Heart left ventricle (tissue), 16 donors: ENCODE results near the gene TRERF1. TPM values are rescaled to one million over a fixed set of nuclear protein-coding genes. Genes with fewer than 3 reads are reported as not detected.

ENCODE experiments used
- ATAC-seq, 4 donors: fragments of 200-7000 bp; cut with Tn5 transposase; one replicate each; pipeline ENCODE4 v1.9.1; 2020 to 2022; ENCODE audit warnings: moderate library complexity in 4 of 4, mild to moderate bottlenecking in 3 of 4, moderate number of reproducible peaks in 1 of 4
- DNase-seq, 5 donors: peaks; one replicate each; pipeline ENCODE4 v3.0.0-alpha.2; 2020
- H3K27ac ChIP-seq, 12 donors: fragments of 200-600 bp; sonication (generic) in 4 of 12; one replicate each; pipeline versions ENCODE4 v1.5.0 to v1.8.0; 2016 to 2022; ENCODE audit warnings: mild to moderate bottlenecking in 2 of 12
- H3K27me3 ChIP-seq, 9 donors: fragments of 200-600 bp; sonication (generic) in 2 of 9; one replicate each; pipeline versions ENCODE4 v1.5.1 to v1.8.0; 2016 to 2022; ENCODE audit warnings: mild to moderate bottlenecking in 3 of 9
- H3K36me3 ChIP-seq, 9 donors: fragments of 200-600 bp; sonication (generic) in 2 of 9; one replicate each; pipeline versions ENCODE4 v1.5.0 to v1.8.0; 2018 to 2022; ENCODE audit warnings: mild to moderate bottlenecking in 2 of 9
- H3K4me1 ChIP-seq, 12 donors: fragments of 200-600 bp; sonication (generic) in 4 of 12; one replicate each; pipeline versions ENCODE4 v1.5.0 to v1.8.0; 2016 to 2022; ENCODE audit warnings: mild to moderate bottlenecking in 3 of 12
- H3K4me3 ChIP-seq, 12 donors: fragments of 200-600 bp; sonication (generic) in 4 of 12; one replicate each; pipeline versions ENCODE4 v1.5.0 to v1.8.0; 2017 to 2022; ENCODE audit warnings: mild to moderate bottlenecking in 9 of 12, moderate library complexity in 4 of 12
- H3K9me3 ChIP-seq, 12 donors: fragments of 200-600 bp; sonication (generic) in 4 of 12; one replicate each; pipeline versions ENCODE4 v1.5.0 to v1.8.0; 2016 to 2022; ENCODE audit warnings: mild to moderate bottlenecking in 1 of 12
- POLR2A ChIP-seq, 2 donors: fragments of 450-650 bp; IDR thresholded peaks; one replicate each; pipeline ENCODE4 v1.6.1; 2017; ENCODE audit warnings: antibody characterized with exemption in 2 of 2, mild to moderate bottlenecking in 2 of 2, moderate library complexity in 2 of 2
- WGBS, 4 donors: extraction: QIAGEN DNeasy Blood & Tissue Kit in 2 of 4; methylation state at CpG; one replicate each; pipeline versions ENCODE4 v1.1.5 to v1.1.7; 2013 to 2018; 5-methylcytosine and 5-hydroxymethylcytosine counted together
- intact Hi-C, 10 donors: fragments of 100-400 bp; cut with DNase I; formaldehyde crosslinking; loops; one replicate each; pipeline versions ENCODE4 v1.11.1 to v1.14.2; 2022
- polyA plus RNA-seq, 2 donors: library from polyadenylated mRNA; stranded (reverse); fragments of 200-250 nt; gene quantifications; one replicate each; pipeline ENCODE4 v1.2.3, GENCODE V29; 2013
- total RNA-seq, 9 donors: library from RNA; depleted of rRNA in 2 of 9; stranded (reverse); fragments of >200 nt in 2 of 9; fragmentation: NEBNext Ultra II Directional in 3 of 9; extraction: Animal tissue kit (Norgen Biotek cat#: 25700) in 3 of 9; gene quantifications; one replicate each; pipeline versions ENCODE4 v1.1.0 to v1.2.4, GENCODE V29; 2016 to 2023
- TF ChIP-seq, protein P1 (sequence below), 12 donors: fragments of 200-600 bp; sonication (generic) in 4 of 12; IDR thresholded peaks; one replicate each; pipeline versions ENCODE4 v1.5.0 to v1.8.0; 2018 to 2022; ENCODE audit warnings: antibody characterized with exemption in 12 of 12, mild to moderate bottlenecking in 5 of 12
- donor health status: ischemic (EF 13 %, LVEDD 7.1; RV severe dilation, severe dysfunction).
- donor health status: healthy with polysubstance abuse.
- donor health status: DM: no; HTN: yes; CAD: no.
- donor health status: DM: no; HTN: no; CAD: no.
- donor health status: ischemic (EF 25% LVEDD 6.9; RV normal size, moderate dysfunction).
- donor health status: ischemic (EF 25% LVEDD 5.7; RV mildly dilated, moderate dysfunction).
- donor health status: healthy.
- donor health status: DM: yes; HTN: yes; CAD: no.
- donor health status: ischemic (EF 35%, LVEDD 5.7; RV mildly dilated, moderate dysfunction).
- donor health status: nonischemic (EF 11% LVEDD 7.7; RV severe dilation, severe dysfunction).
- donor health status: DM: yes; HTN: yes; CAD: no.
- donor health status: PGD.
- donor health status: ischemic (EF 29% LVEDD 5.4; RV normal size, mild dysfunction).
- donor health status: nonischemic (EF 23%, LVEDD 6.1; RV moderate dilation, normal function).

Gene TRERF1
- total and polyA plus RNA-seq, 11 donors, result 0.53 to 4.5 (median 1.5) TPM

DNA sequence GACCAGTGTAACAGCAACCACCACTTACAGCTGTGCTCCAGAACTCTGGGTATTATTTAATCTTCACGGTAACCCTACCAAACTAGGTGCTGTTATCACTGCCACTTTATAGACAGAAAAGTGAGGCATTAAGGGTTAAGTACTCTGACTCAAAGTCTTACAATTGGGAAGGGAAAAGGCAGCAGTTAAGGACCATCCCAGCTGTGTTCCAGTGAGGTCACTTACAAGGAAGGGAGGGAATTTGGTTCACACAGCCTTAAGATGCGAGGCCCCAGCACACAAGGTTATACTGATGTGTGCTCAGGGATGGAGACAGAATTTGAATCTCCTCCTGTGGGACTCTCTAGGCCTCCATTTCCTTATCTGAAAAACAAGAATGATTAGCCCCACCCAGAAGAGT lies 46.7 kb downstream of the TRERF1 start:
- intact Hi-C loops, result loop anchor here in 3 of 10 donors (2.0 to 5.0 kb wide), 3 partner anchors 46 to 48 kb away; partner anchors contain the start of gene TRERF1 (in 2 of the 3)
- H3K27me3 ChIP-seq, result no peaks in the 10 kb centered on the region
- H3K4me1 ChIP-seq, result peaks cover 0 to 80% (median 35%) of the 10 kb centered on the region in 12 donors
- ATAC-seq, result peak; percentile 61 to 87 (median 83)
- H3K27ac ChIP-seq, result peak overlapping the region in 11 of 12 donors; percentile 52 to 78 (median 65)
- 44 to 64% (median 46%) methylated on average over 2 of the region's 2 CpGs for WGBS, 4 donors
- no peaks in the 10 kb centered on the region for H3K36me3 ChIP-seq
- DNase-seq, result peak in 2 of 5 donors; percentile 34 to 46
- no peaks in the 10 kb centered on the region for H3K9me3 ChIP-seq
- no peak for TF ChIP-seq POLR2A (IDR thresholded peaks at IDR 0.05)
- TF ChIP-seq, protein P1, sequence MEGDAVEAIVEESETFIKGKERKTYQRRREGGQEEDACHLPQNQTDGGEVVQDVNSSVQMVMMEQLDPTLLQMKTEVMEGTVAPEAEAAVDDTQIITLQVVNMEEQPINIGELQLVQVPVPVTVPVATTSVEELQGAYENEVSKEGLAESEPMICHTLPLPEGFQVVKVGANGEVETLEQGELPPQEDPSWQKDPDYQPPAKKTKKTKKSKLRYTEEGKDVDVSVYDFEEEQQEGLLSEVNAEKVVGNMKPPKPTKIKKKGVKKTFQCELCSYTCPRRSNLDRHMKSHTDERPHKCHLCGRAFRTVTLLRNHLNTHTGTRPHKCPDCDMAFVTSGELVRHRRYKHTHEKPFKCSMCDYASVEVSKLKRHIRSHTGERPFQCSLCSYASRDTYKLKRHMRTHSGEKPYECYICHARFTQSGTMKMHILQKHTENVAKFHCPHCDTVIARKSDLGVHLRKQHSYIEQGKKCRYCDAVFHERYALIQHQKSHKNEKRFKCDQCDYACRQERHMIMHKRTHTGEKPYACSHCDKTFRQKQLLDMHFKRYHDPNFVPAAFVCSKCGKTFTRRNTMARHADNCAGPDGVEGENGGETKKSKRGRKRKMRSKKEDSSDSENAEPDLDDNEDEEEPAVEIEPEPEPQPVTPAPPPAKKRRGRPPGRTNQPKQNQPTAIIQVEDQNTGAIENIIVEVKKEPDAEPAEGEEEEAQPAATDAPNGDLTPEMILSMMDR (IDR thresholded peaks at IDR 0.05), result no peak
- H3K4me3 ChIP-seq, result no peak overlapping the region

DNA sequence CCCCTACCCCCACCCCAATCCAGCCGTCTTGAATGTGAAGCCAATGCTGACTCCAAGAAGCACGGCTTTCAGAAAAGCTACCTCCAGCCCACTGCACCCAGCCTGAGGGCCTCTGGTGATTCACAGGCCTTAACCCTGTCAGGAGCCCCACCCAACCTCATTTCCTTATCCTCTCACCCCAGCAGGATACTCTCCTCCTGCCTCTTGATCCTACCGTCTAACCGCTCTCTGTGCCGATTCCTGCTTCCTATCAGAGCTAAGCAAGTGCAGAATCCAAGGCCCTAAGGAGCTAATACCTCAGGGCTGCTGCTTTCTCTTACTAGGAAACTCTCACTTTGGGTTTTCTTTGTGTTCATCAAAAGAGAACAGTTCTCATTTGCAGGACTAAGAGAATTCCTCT lies 47.2 kb downstream of the TRERF1 start:
- intact Hi-C loops, result loop anchor here in 2 of 10 donors (2.0 kb wide), 2 partner anchors 46 to 48 kb away; partner anchors contain the start of gene TRERF1 (in 1 of the 2)
- Histone ChIP-seq H3K9me3 (no peaks in the 10 kb centered on the region), H3K4me1 (peaks cover 0 to 74% (median 35%) of the 10 kb centered on the region in 12 donors), H3K4me3 (no peak overlapping the region), H3K36me3 (no peaks in the 10 kb centered on the region), H3K27ac (peak overlapping the region in 11 of 12 donors; percentile 52 to 78 (median 65)), H3K27me3 (no peaks in the 10 kb centered on the region)
- TF ChIP-seq, protein P1 (IDR thresholded peaks at IDR 0.05), result no peak
- TF ChIP-seq POLR2A (IDR thresholded peaks at IDR 0.05), result no peak
- peak in 3 of 5 donors; percentile 20 to 68 (median 46) for DNase-seq
- WGBS, 4 donors, result 36 to 55% (median 50%) methylated on average over 5 of the region's 5 CpGs
- peak; percentile 63 to 88 (median 80) for ATAC-seq

DNA sequence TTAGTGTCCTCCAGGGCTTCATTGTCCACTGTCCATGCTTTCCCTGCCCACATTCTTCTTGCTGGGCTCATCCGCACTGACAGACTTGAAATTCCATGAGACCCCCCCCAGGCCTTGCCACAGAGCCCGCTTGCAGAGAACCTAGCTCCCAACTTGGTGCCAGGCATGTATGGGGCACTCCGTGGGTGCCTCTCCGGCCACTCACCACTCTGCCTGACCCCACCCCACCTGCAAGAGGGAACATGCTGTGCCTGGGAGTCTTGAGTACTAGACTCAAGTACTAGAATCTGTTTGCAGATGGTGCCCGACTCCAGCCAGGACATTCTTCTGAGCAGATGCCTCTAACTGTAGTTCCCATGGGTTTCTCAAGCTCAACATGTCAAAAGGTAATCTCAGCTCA lies 47.9 kb downstream of the TRERF1 start:
- intact Hi-C loops, result loop anchor here in 2 of 10 donors (2.0 kb wide), 2 partner anchors 47 to 49 kb away; partner anchors contain the start of gene TRERF1 (in 1 of the 2)
- peak overlapping the region in 10 of 12 donors; percentile 55 to 78 (median 66) for H3K27ac ChIP-seq

DNA sequence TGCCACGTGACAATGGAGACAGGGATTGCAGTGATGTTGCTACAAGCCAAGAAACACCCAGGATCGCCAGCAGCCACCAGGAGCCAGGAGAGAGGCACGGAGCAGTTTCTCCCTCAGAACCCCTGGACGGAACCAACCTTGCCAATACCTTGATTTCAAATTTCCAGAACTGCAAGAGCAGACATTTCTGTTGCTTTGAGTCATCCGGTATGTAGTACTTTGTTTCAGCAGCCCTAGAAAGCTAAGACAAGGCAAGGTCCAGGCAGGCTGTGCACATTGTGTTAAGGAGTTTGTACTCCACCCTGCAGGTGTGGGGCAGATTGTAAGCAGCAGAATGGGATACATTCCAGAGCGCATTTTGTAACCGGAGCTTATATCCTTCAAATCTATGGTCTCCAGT lies 48.3 kb downstream of the TRERF1 start:
- H3K4me1 ChIP-seq, result peaks cover 0 to 65% (median 35%) of the 10 kb centered on the region in 12 donors
- H3K4me3 ChIP-seq, result no peak overlapping the region
- TF ChIP-seq POLR2A (IDR thresholded peaks at IDR 0.05), result no peak
- TF ChIP-seq, protein P1 (IDR thresholded peaks at IDR 0.05), result no peak
- 84 to 92% (median 91%) methylated on average over 7 of the region's 7 CpGs for WGBS, 4 donors
- intact Hi-C loops, result no loop called here
- H3K36me3 ChIP-seq, result no peaks in the 10 kb centered on the region
- H3K27me3 ChIP-seq, result no peaks in the 10 kb centered on the region
- H3K9me3 ChIP-seq, result no peaks in the 10 kb centered on the region
- H3K27ac ChIP-seq, result peak overlapping the region in 7 of 12 donors; percentile 62 to 78 (median 66)
- no peak for ATAC-seq
- no peak for DNase-seq

More for the DNA sequence above, 47.9 kb downstream of the TRERF1 start:
- Histone ChIP-seq H3K4me1 (peaks cover 0 to 68% (median 35%) of the 10 kb centered on the region in 12 donors), H3K36me3 (no peaks in the 10 kb centered on the region), H3K9me3 (no peaks in the 10 kb centered on the region), H3K4me3 (no peak overlapping the region), H3K27me3 (no peaks in the 10 kb centered on the region)
- no peak for TF ChIP-seq POLR2A (IDR thresholded peaks at IDR 0.05)
- TF ChIP-seq, protein P1 (IDR thresholded peaks at IDR 0.05), result no peak
- ATAC-seq, result no peak
- WGBS, 4 donors, result 90 to 99% (median 93%) methylated on average over 5 of the region's 5 CpGs
- no peak for DNase-seq
